Measurements from ENCODE around the gene RALGPS1.

DNA sequence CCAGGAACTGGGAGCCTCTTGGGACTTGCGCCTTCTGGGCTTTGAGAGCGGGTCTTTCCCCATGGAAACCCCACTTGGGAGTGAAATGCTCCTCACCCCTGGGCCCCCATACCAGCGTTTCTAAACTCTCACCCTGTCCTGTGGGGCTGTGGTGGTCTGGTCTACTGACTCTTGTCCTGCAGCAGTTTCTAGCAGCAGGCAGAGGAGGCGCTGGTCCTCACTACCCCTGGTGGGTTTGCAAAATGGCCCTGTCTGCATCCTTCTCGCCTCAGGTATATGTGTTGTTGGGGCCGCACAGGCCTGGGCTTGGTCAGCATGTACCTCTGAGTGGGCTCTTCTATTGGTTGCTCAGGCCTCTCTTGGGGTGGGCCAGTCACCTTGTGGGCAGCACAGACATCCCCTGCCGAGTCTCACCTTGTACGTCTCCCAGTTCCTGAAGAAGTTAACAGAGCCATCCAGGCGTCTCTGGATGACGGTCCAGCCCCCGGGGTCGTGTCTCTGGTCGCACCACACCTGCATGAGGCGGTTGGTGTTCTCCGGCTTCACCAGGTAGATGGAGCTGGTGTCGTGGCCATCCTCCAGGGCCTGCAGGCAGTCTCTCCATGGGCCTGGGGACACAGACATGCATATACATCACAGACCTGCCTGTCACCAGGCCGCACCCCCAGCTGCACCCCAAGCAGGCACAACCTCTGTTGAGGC lies 178.9 kb downstream of the RALGPS1 start:
- TF ChIP-seq, protein P1, sequence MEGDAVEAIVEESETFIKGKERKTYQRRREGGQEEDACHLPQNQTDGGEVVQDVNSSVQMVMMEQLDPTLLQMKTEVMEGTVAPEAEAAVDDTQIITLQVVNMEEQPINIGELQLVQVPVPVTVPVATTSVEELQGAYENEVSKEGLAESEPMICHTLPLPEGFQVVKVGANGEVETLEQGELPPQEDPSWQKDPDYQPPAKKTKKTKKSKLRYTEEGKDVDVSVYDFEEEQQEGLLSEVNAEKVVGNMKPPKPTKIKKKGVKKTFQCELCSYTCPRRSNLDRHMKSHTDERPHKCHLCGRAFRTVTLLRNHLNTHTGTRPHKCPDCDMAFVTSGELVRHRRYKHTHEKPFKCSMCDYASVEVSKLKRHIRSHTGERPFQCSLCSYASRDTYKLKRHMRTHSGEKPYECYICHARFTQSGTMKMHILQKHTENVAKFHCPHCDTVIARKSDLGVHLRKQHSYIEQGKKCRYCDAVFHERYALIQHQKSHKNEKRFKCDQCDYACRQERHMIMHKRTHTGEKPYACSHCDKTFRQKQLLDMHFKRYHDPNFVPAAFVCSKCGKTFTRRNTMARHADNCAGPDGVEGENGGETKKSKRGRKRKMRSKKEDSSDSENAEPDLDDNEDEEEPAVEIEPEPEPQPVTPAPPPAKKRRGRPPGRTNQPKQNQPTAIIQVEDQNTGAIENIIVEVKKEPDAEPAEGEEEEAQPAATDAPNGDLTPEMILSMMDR (IDR thresholded peaks at IDR 0.05; ENCODE audit: insufficient read depth, low read length) = no peak
- no peak for TF ChIP-seq GABPA (IDR thresholded peaks at IDR 0.05; ENCODE audit: low read depth)
- no peak for TF ChIP-seq POLR2AphosphoS5 (IDR thresholded peaks at IDR 0.05; ENCODE audit: low read depth)
- no peak for TF ChIP-seq SPI1 (IDR thresholded peaks at IDR 0.05; ENCODE audit: borderline replicate concordance, low read depth)
